ENCODE results near the gene HSF5. TPM values are rescaled to one million over a fixed set of nuclear protein-coding genes. Genes with fewer than 3 reads are reported as not detected.

HSF5 gene
- total and polyA plus RNA-seq, 2 donors (not counting 3 experiments of a cell fraction or from before 2014, with no cell fraction given), result 0.03 TPM; not detected in 1

- intact Hi-C loops (cut with micrococcal nuclease) (loop anchor here (10.0 kb wide), 1 partner anchor 1437 kb away; the partner anchor contains the start of gene AKAP1), dilution Hi-C loops (cut with MboI; ENCODE audit: extremely low pct_ligation_motif_present, low sequenced_read_pairs) (no loop called here)
- no peak overlapping the region for H3K9ac ChIP-seq (replicated peaks; ENCODE audit: extremely low read depth, insufficient read depth, low read length)
- no peak overlapping the region for H3K27ac ChIP-seq (ENCODE audit: insufficient read depth, low read depth, low read length)
- H4K20me1 ChIP-seq (replicated peaks; ENCODE audit: control insufficient read depth, extremely low read depth, insufficient read depth, low read length), result no peaks in the 10 kb centered on the region
- H3K79me2 ChIP-seq (ENCODE audit: control insufficient read depth, insufficient read depth, low read length), result no peaks in the 10 kb centered on the region
- ChIA-PET POLR2A (no interaction called here), CTCF (interaction anchor here (1.8 kb wide), 1 partner anchor 15 kb away, joined by 5 read pairs; no protein-coding TSS in a partner anchor)
- no peaks in the 10 kb centered on the region for H3K36me3 ChIP-seq (ENCODE audit: control insufficient read depth in 2 of 2, extremely low read depth in 1 of 2, insufficient read depth in 2 of 2, low read length in 2 of 2)
- H3K9me3 ChIP-seq (replicated peaks; ENCODE audit: control insufficient read depth, insufficient read depth, low read length), result no peaks in the 10 kb centered on the region
- H3K9me1 ChIP-seq (replicated peaks; ENCODE audit: control insufficient read depth, extremely low read depth, insufficient read depth, low read length), result no peaks in the 10 kb centered on the region
- H3K4me1 ChIP-seq (ENCODE audit: control insufficient read depth, extremely low read depth, insufficient read depth, low read length), result peaks cover 20% of the 10 kb centered on the region
- no peak overlapping the region for H3K4me2 ChIP-seq (ENCODE audit: insufficient read depth, low read length)
- H2AFZ ChIP-seq (ENCODE audit: low read depth, low read length), result no peak overlapping the region
- no peaks in the 10 kb centered on the region for H3K27me3 ChIP-seq (ENCODE audit: control insufficient read depth in 2 of 2, insufficient read depth in 2 of 2, low read length in 2 of 2)
- no peak for DNase-seq (ENCODE audit: low read depth, low spot score)
- BruUV-seq (replicated peaks), result no TSS peak
- FAIRE-seq, result no peak
- no peak overlapping the region for H3K4me3 ChIP-seq (replicated peaks in 1 of 3; ENCODE audit: insufficient read depth in 1 of 3, low read depth in 1 of 3, low read length in 3 of 3)
- TF ChIP-seq MYC (IDR thresholded peaks at IDR 0.05; ENCODE audit: low read depth, low read length) (no peak), EZH2 (IDR thresholded peaks at IDR 0.05; ENCODE audit: borderline replicate concordance, low read depth, low read length, severe bottlenecking) (no peak), CTCF (IDR thresholded peaks at IDR 0.05; ENCODE audit: extremely low read depth in 1 of 2, insufficient read depth in 1 of 2, low read depth in 1 of 2, low read length in 2 of 2) (no peak), MAX (IDR thresholded peaks at IDR 0.05; ENCODE audit: insufficient read depth, insufficient read length) (no peak), FOS (IDR thresholded peaks at IDR 0.05; ENCODE audit: borderline replicate concordance, insufficient read depth, low read length) (no peak), POLR2A (IDR thresholded peaks at IDR 0.05; ENCODE audit: low read depth, low read length) (no peak), JUN (IDR thresholded peaks at IDR 0.05; ENCODE audit: borderline replicate concordance, insufficient read depth, insufficient read length, low read depth) (no peak), GATA2 (IDR thresholded peaks at IDR 0.05; ENCODE audit: insufficient read depth, insufficient read length, low read depth, low read length) (no peak), POLR2AphosphoS5 (IDR thresholded peaks at IDR 0.05; ENCODE audit: insufficient read depth, low read depth, low read length) (no peak)
Observed at GRCh38 chr17:58521680-58522079, 33.5 kb upstream of the HSF5 start.
